ENCODE measurements around the gene MSTO1.

DNA sequence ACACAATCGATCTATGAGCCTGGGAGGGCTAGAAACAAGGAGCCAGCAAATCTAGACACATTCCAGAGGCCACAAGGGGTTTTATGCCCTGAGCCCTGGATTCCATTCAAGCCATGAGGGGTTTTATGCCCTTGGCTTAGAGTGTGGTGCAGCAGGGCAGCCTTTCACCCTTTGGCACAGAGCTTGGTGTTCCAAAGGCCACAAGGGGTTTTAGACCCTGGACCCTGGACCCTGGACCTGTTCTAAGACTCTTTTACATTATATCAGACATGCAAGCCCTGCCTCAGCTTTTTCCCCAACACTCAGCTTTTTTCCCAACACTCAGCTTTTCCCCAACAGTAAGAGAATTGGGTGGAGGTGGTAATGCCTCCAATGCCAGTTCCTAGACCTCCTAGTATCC, 13.3 kb downstream of the MSTO1 start:
- TF ChIP-seq, protein P1, sequence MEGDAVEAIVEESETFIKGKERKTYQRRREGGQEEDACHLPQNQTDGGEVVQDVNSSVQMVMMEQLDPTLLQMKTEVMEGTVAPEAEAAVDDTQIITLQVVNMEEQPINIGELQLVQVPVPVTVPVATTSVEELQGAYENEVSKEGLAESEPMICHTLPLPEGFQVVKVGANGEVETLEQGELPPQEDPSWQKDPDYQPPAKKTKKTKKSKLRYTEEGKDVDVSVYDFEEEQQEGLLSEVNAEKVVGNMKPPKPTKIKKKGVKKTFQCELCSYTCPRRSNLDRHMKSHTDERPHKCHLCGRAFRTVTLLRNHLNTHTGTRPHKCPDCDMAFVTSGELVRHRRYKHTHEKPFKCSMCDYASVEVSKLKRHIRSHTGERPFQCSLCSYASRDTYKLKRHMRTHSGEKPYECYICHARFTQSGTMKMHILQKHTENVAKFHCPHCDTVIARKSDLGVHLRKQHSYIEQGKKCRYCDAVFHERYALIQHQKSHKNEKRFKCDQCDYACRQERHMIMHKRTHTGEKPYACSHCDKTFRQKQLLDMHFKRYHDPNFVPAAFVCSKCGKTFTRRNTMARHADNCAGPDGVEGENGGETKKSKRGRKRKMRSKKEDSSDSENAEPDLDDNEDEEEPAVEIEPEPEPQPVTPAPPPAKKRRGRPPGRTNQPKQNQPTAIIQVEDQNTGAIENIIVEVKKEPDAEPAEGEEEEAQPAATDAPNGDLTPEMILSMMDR (IDR thresholded peaks at IDR 0.05) = no peak
- no peak for TF ChIP-seq POLR2AphosphoS5 (IDR thresholded peaks at IDR 0.05)

Data from prostate gland (tissue), 2 donors.